Esophagus (tissue), 2 donors: ENCODE results near the gene AOPEP. TPM values are rescaled to one million over a fixed set of nuclear protein-coding genes. Genes with fewer than 3 reads are reported as not detected.
"Not testable (repeated sequence)": the region's sequence is repeated elsewhere in the genome, so short reads cannot be mapped to it uniquely, and the experiment has no call there.

Experiments
- H3K27ac ChIP-seq, 2 donors: one replicate each; pipeline ENCODE4 v1.5.1; 2013; ENCODE audit warnings: low read depth in 2 of 2, mild to moderate bottlenecking in 2 of 2, inconsistent platforms in 1 of 2, low read length in 1 of 2, moderate library complexity in 1 of 2
- H3K27me3 ChIP-seq, 2 donors: one replicate each; pipeline ENCODE4 v1.6.1; 2013; ENCODE audit warnings: low read length in 2 of 2, control low read depth in 1 of 2, mild to moderate bottlenecking in 1 of 2; ENCODE audit not compliant: insufficient read depth in 2 of 2, control insufficient read depth in 1 of 2
- H3K36me3 ChIP-seq, 2 donors: one replicate each; pipeline ENCODE4 v1.6.1; 2013; ENCODE audit warnings: low read length in 1 of 2; ENCODE audit not compliant: control insufficient read depth in 2 of 2, insufficient read depth in 2 of 2
- H3K4me1 ChIP-seq, 2 donors: one replicate each; pipeline ENCODE4 v1.6.1; 2013; ENCODE audit warnings: low read length in 1 of 2; ENCODE audit not compliant: control insufficient read depth in 2 of 2, insufficient read depth in 2 of 2
- H3K4me3 ChIP-seq, 2 donors: one replicate each; pipeline ENCODE4 v1.5.1; 2013; ENCODE audit warnings: low read length in 2 of 2, mild to moderate bottlenecking in 2 of 2, low read depth in 1 of 2, moderate library complexity in 1 of 2
- H3K9me3 ChIP-seq, 2 donors: one replicate each; pipeline ENCODE4 v1.6.1; 2013; ENCODE audit warnings: mild to moderate bottlenecking in 2 of 2, low read depth in 1 of 2, low read length in 1 of 2, moderate library complexity in 1 of 2; ENCODE audit not compliant: control insufficient read depth in 2 of 2, insufficient read depth in 1 of 2
- WGBS, 2 donors: extraction: QIAGEN DNeasy Blood & Tissue Kit; methylation state at CpG; one replicate each; pipeline ENCODE4 v1.1.7; 2013; 5-methylcytosine and 5-hydroxymethylcytosine counted together
- polyA plus RNA-seq, 2 donors: library from polyadenylated mRNA; stranded (reverse); fragments of 200-250 nt; gene quantifications; one replicate each; pipeline ENCODE4 v1.2.3, GENCODE V29; 2013
- donor health status: healthy with polysubstance abuse.
- donor health status: Bipolar disorder and iron deficiency.

Gene AOPEP
- polyA plus RNA-seq, 2 donors = 99.6 to 111 TPM

GRCh38 chr9:94827584-94828304, 101.2 kb downstream of the AOPEP start:
- Histone ChIP-seq H3K4me3 (no peak overlapping the region), H3K4me1 (peaks cover 0 to 2% of the 10 kb centered on the region in 2 donors), H3K27me3 (no peaks in the 10 kb centered on the region), H3K9me3 (no peaks in the 10 kb centered on the region), H3K27ac (peak overlapping the region; percentile 31 to 52), H3K36me3 (no peaks in the 10 kb centered on the region)
- 62 to 66% methylated on average over 8 of the region's 8 CpGs for WGBS, 2 donors

GRCh38 chr9:94829380-94830070, 103.0 kb downstream of the AOPEP start:
- Histone ChIP-seq H3K4me3 (no peak overlapping the region), H3K27ac (no peak overlapping the region)
- WGBS, 2 donors = 75 to 82% methylated on average over 4 of the region's 4 CpGs

GRCh38 chr9:94830071-94830604, 103.6 kb downstream of the AOPEP start:
- not testable (repeated sequence) for H3K36me3 ChIP-seq, H3K9me3 ChIP-seq, H3K4me1 ChIP-seq, H3K27me3 ChIP-seq, H3K4me3 ChIP-seq, H3K27ac ChIP-seq
- WGBS, 2 donors = 64 to 69% methylated on average over 3 of the region's 3 CpGs

More at GRCh38 chr9:94829380-94830070, 103.0 kb downstream of the AOPEP start:
- no peaks in the 10 kb centered on the region for H3K9me3 ChIP-seq
- no peaks in the 10 kb centered on the region for H3K27me3 ChIP-seq
- H3K36me3 ChIP-seq = no peaks in the 10 kb centered on the region
- H3K4me1 ChIP-seq = peaks cover 0 to 2% of the 10 kb centered on the region in 2 donors

GRCh38 chr9:94833802-94834201, 107.3 kb downstream of the AOPEP start:
- H3K4me1 ChIP-seq = no peaks in the 10 kb centered on the region
- H3K4me3 ChIP-seq = no peak overlapping the region
- H3K27me3 ChIP-seq = no peaks in the 10 kb centered on the region
- H3K27ac ChIP-seq = no peak overlapping the region
- WGBS, 2 donors = 92 to 96% methylated on average over 4 of the region's 4 CpGs
- no peaks in the 10 kb centered on the region for H3K9me3 ChIP-seq
- H3K36me3 ChIP-seq = no peaks in the 10 kb centered on the region

DNA sequence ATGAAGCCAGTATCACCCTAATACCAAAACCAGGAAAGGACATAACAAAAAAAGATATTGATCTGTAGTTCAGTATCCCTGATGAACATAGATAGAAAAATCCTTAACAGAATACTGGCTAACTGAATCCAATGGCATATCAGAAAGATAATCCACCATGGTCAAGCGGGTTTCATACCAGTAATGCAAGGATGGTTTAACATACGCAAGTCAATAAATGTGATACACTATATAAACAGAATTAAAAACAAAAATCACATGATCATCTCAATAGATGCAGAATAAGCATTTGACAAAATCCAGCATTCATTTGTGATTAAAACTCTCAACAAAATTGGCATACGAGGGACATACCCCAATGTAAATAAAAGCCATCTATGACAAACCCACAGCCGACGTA, 110.9 kb downstream of the AOPEP start:
- Histone ChIP-seq H3K27me3 (no peaks in the 10 kb centered on the region), H3K4me1 (no peaks in the 10 kb centered on the region), H3K27ac (no peak overlapping the region), H3K36me3 (no peaks in the 10 kb centered on the region), H3K9me3 (no peaks in the 10 kb centered on the region), H3K4me3 (no peak overlapping the region)
- WGBS, 2 donors = 79 to 92% methylated on average over 5 of the region's 5 CpGs

DNA sequence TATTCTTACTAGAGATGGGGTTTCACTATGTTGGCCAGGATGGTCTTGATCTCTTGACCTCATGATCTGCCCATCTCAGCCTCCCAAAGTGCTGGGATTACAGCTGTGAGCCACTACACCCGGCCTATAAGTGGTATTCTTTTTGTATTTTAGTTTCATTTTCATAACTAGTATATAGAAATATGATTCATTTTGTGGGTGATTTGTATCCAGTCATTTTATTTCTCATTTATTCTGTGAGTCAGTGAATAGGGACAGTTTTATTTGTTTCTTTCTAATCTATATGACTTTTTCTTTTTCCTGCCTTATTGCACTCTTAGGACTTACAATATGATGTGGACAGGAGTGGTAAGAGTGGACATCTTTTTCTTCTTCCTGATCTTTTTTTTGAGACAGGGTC, 112.9 kb downstream of the AOPEP start:
- Histone ChIP-seq H3K4me1 (no peaks in the 10 kb centered on the region), H3K4me3 (no peak overlapping the region), H3K9me3 (no peaks in the 10 kb centered on the region), H3K27me3 (no peaks in the 10 kb centered on the region), H3K27ac (no peak overlapping the region), H3K36me3 (no peaks in the 10 kb centered on the region)
- WGBS, 2 donors = 51 to 78% methylated on average over 1 of the region's 1 CpG

DNA sequence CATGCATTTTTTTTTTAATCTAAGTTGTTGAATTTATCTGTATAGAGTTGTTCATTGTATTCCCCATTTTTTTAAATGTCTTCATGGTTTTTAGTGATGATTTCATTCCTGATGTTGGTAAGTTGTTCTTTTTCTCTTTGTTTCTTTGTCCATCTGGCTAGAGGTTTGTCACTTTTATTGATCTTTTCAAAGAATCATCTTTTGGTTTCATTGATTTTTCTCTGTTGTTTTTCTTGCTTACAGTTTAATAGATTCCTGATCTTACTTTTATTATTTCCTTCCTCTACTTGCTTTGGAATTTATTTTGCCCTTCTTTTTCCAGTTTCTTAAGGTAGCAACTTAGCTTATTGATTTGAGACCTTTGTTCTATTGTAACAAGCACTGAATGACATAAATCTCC, 114.2 kb downstream of the AOPEP start:
- no peaks in the 10 kb centered on the region for H3K27me3 ChIP-seq
- no peak overlapping the region for H3K27ac ChIP-seq
- no peaks in the 10 kb centered on the region for H3K9me3 ChIP-seq
- H3K36me3 ChIP-seq = no peaks in the 10 kb centered on the region
- no peaks in the 10 kb centered on the region for H3K4me1 ChIP-seq
- no peak overlapping the region for H3K4me3 ChIP-seq

DNA sequence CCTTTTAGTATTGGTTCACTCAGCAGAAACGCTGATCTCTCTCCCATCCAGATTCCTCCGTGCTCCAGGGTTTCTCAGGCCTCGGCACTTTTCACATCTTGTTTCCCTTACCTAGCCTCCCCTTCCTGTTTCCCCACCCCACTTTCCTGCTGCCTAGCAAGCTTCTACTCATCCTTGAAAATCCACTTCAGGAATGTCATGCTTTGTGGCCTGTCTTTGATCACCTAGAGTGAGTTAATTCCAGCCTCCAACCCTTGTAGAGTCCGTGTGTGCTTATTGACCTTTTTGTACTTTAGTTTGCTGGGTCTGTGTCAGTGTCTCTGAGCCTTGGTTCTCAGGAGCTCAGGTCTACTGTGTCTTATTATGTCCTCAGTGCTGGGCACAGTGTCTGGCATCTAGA, 116.6 kb downstream of the AOPEP start:
- Histone ChIP-seq H3K9me3 (no peaks in the 10 kb centered on the region), H3K4me3 (no peak overlapping the region), H3K4me1 (peaks cover 0 to 3% of the 10 kb centered on the region in 2 donors), H3K27me3 (no peaks in the 10 kb centered on the region), H3K27ac (no peak overlapping the region), H3K36me3 (no peaks in the 10 kb centered on the region)
- 85 to 86% methylated on average over 4 of the region's 4 CpGs for WGBS, 2 donors

DNA sequence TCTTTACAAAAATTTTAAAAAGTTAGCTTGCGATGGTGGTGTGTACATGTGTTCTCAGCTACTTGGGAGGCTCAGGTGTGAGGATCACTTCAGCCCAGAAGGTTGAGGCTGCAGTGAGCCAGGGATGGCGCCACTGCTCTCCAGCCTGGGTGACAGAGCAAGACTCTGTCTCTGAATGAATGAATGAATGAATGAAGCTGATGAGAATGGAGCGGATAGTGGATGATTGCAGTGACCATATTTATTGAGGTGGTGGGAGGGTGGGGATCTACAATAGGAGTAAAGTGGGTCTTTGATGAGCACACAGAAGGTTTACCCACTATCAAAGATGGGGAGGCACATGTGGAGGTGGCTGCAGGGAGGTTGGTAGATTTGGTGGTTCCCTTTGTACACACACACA, 120.2 kb downstream of the AOPEP start:
- no peaks in the 10 kb centered on the region for H3K9me3 ChIP-seq
- no peaks in the 10 kb centered on the region for H3K36me3 ChIP-seq
- H3K4me1 ChIP-seq = peaks cover 4 to 8% of the 10 kb centered on the region in 2 donors
- WGBS, 2 donors = 99 to 100% methylated on average over 3 of the region's 3 CpGs
- H3K4me3 ChIP-seq = no peak overlapping the region
- H3K27ac ChIP-seq = peak overlapping the region in 1 of 2 donors; percentile 72
- H3K27me3 ChIP-seq = no peaks in the 10 kb centered on the region
